SK-N-SH treated with all-trans-retinoic acid at 6 μM for 48 hours (cell line): ENCODE data around the gene OPN1SW.

Experiments used
- BACH2 ChIP-seq: fragments of 250-450 bp; sonication (Bioruptor Pico); IDR thresholded peaks from 2 replicates; pipeline ENCODE4 v1.9.0; 2021; ENCODE audit warnings: mild to moderate bottlenecking, borderline replicate concordance
- CREB5 ChIP-seq: fragments of 250-450 bp; sonication (Bioruptor Pico); IDR thresholded peaks from 2 replicates; pipeline ENCODE4 v1.5.1; 2020; ENCODE audit warnings: low read depth, mild to moderate bottlenecking, moderate library complexity
- ESRRG ChIP-seq: fragments of 250-450 bp; sonication (Bioruptor Pico); IDR thresholded peaks from 2 replicates; pipeline ENCODE4 v1.6.1; 2021; ENCODE audit warnings: mild to moderate bottlenecking
- TSHZ2 ChIP-seq: fragments of 250-450 bp; sonication (Bioruptor Pico); IDR thresholded peaks from 2 replicates; pipeline ENCODE4 v1.5.0; 2020; ENCODE audit warnings: mild to moderate bottlenecking, moderate library complexity
- ZC3H10 ChIP-seq: fragments of 250-450 bp; sonication (Bioruptor Pico); IDR thresholded peaks from 2 replicates; pipeline ENCODE4 v1.5.1; 2021; ENCODE audit warnings: mild to moderate bottlenecking, moderate library complexity

DNA sequence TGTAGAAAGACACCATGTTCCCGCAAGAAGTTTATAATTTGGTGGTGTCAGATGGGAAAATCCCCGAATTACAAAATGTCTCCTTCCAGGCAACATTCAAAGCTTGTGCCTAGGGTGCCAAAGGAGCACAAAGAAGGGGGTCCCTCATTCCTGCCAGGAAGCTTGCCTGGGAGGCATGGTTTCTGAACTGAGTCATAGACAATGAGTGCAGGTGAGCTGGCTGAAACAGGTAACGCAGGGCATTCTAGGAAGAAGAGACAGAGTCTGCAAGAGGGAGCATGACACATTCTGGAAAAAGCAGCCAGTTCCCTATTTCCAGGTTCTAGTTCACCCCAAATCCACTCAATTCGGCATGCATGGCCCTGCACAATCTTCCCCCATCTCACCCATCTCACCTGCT lies 48.4 kb downstream of the OPN1SW start:
- TF ChIP-seq TSHZ2 (CRISPR knock-in tag) (no peak), ZC3H10 (no peak), CREB5 (CRISPR knock-in tag) (no peak), BACH2 (CRISPR knock-in tag) (no peak), ESRRG (no peak)
